SU-DHL-6 (cell line): ENCODE measurements around the gene UPP1.

Experiments
- H2AFZ ChIP-seq: fragments of 200-600 bp; sonication (generic); 2 replicates; pipeline ENCODE4 v1.6.1; 2014; ENCODE audit warnings: low read depth, mild to moderate bottlenecking, moderate library complexity, mixed read lengths, antibody characterized with exemption, low read length; ENCODE audit not compliant: severe bottlenecking
- H3F3A ChIP-seq: fragments of 200-600 bp; shearing (Covaris generic); 2 replicates; pipeline ENCODE4 v1.6.0; 2016; ENCODE audit warnings: antibody characterized with exemption, mild to moderate bottlenecking; ENCODE audit not compliant: insufficient read depth
- H3K27ac ChIP-seq: fragments of 200-600 bp; sonication (generic); 2 replicates; pipeline ENCODE4 v1.5.1; 2016; ENCODE audit warnings: low read depth, mild to moderate bottlenecking, low read length, moderate library complexity, mixed read lengths
- H3K27me3 ChIP-seq: fragments of 200-600 bp; sonication (generic), shearing (Covaris generic); 2 replicates; pipeline ENCODE4 v1.6.0; 2014; ENCODE audit warnings: mild to moderate bottlenecking, low read length
- H3K36me3 ChIP-seq: fragments of 200-600 bp; sonication (generic); 2 replicates; pipeline ENCODE4 v1.6.1; 2014; ENCODE audit warnings: mild to moderate bottlenecking, low read length, mixed read lengths
- H3K4me2 ChIP-seq: fragments of 300-600, 200-600 bp; shearing (Covaris generic), sonication (generic); 2 replicates; pipeline ENCODE4 v1.6.0; 2014; ENCODE audit warnings: low read length, low read depth, mild to moderate bottlenecking; ENCODE audit not compliant: poor library complexity, severe bottlenecking
- H3K4me3 ChIP-seq: fragments of 200-600 bp; sonication (generic); 2 replicates; pipeline ENCODE4 v1.5.1; 2014; ENCODE audit warnings: antibody characterized with exemption, low read length, mild to moderate bottlenecking, mixed read lengths; ENCODE audit not compliant: insufficient read depth, poor library complexity, severe bottlenecking
- H3K79me2 ChIP-seq: fragments of 200-600 bp; sonication (generic); 2 replicates; pipeline ENCODE4 v1.6.1; 2014; ENCODE audit warnings: mild to moderate bottlenecking, low read length, moderate library complexity; ENCODE audit not compliant: insufficient read depth
- H3K9ac ChIP-seq: fragments of 200-600 bp; sonication (generic); 2 replicates; pipeline ENCODE4 v1.7.0; 2014; ENCODE audit warnings: mild to moderate bottlenecking, low read length
- H3K9me2 ChIP-seq: fragments of 200-600 bp; sonication (generic); replicated peaks from 2 replicates; pipeline ENCODE4 v1.6.1; 2014; ENCODE audit warnings: low read length; ENCODE audit not compliant: insufficient read depth
- H3K9me3 ChIP-seq: fragments of 200-600 bp; sonication (generic); 2 replicates; pipeline ENCODE4 v1.6.1; 2014; ENCODE audit warnings: low read length, mixed read lengths; ENCODE audit not compliant: insufficient read depth
- H4K20me1 ChIP-seq: fragments of 200-600 bp; sonication (generic); 2 replicates; pipeline ENCODE4 v1.6.1; 2014; ENCODE audit warnings: low read depth, mild to moderate bottlenecking, antibody characterized with exemption, low read length, moderate library complexity, mixed read lengths
- CTCF ChIP-seq: fragments of 200-600 bp; sonication (generic); IDR thresholded peaks from one replicate; pipeline ENCODE4 v1.5.1; 2017; ENCODE audit warnings: antibody characterized with exemption, mild to moderate bottlenecking, low read length, moderate library complexity; ENCODE audit not compliant: insufficient read depth, poor library complexity, severe bottlenecking
- EZH2phosphoT487 ChIP-seq: fragments of 200-600 bp; sonication (generic), shearing (Covaris generic); conservative IDR thresholded peaks from 2 replicates; pipeline ENCODE4 v1.6.1; 2018; ENCODE audit warnings: mild to moderate bottlenecking, antibody characterized with exemption, low read length, moderate library complexity, mixed read lengths

UPP1 gene

GRCh38 chr7:48089046-48090003, at the start of gene UPP1:
Gene UPP1, plus strand, starts transcription at chr7:48089265. Its CDS starts 5,519 bp downstream, at chr7:48094784.
- Histone ChIP-seq H3K9me2 (no peaks in the 10 kb centered on the region), H2AFZ (peak within 1 kb of the TSS; percentile 87), H3K4me2 (peak within 1 kb of the TSS; percentile 74), H3F3A (peaks cover 11% of the 10 kb centered on the region; the same call in 1 of the 2 replicates), H3K9me3 (no peaks in the 10 kb centered on the region), H3K9ac (peak within 1 kb of the TSS; percentile 61), H3K27ac (peak within 1 kb of the TSS; percentile 39), H4K20me1 (no peaks in the 10 kb centered on the region), H3K79me2 (no peaks in the 10 kb centered on the region), H3K27me3 (no peaks in the 10 kb centered on the region), H3K36me3 (no peaks in the 10 kb centered on the region), H3K4me3 (peak within 1 kb of the TSS; percentile 56)
- TF ChIP-seq EZH2phosphoT487: no peak
- TF ChIP-seq CTCF: no peak

GRCh38 chr7:48040944-48041652, 48.0 kb upstream of the UPP1 start:
- Histone ChIP-seq H3K4me2 (no peak overlapping the region), H3K36me3 (no peaks in the 10 kb centered on the region), H2AFZ (no peak overlapping the region), H3K27ac (no peak overlapping the region), H3K27me3 (no peaks in the 10 kb centered on the region), H3F3A (no peaks in the 10 kb centered on the region), H3K79me2 (no peaks in the 10 kb centered on the region), H3K9me2 (no peaks in the 10 kb centered on the region), H4K20me1 (no peaks in the 10 kb centered on the region), H3K9ac (no peak overlapping the region), H3K4me3 (no peak overlapping the region), H3K9me3 (no peaks in the 10 kb centered on the region)
- TF ChIP-seq EZH2phosphoT487: no peak
- no peak for TF ChIP-seq CTCF

GRCh38 chr7:48041653-48041970, 47.5 kb upstream of the UPP1 start:
- Histone ChIP-seq H3K79me2 (no peaks in the 10 kb centered on the region), H3K4me2 (no peak overlapping the region), H3K27me3 (no peaks in the 10 kb centered on the region), H3K27ac (no peak overlapping the region), H3K9me2 (no peaks in the 10 kb centered on the region), H3K9ac (no peak overlapping the region), H3K36me3 (no peaks in the 10 kb centered on the region), H3K9me3 (no peaks in the 10 kb centered on the region), H2AFZ (no peak overlapping the region), H4K20me1 (no peaks in the 10 kb centered on the region), H3K4me3 (no peak overlapping the region), H3F3A (no peaks in the 10 kb centered on the region)
- no peak for TF ChIP-seq CTCF
- TF ChIP-seq EZH2phosphoT487: no peak
